Endothelial cell of umbilical vein (primary cell): ENCODE measurements around the gene TFAM. TPM values are rescaled to one million over a fixed set of nuclear protein-coding genes. Genes with fewer than 3 reads are reported as not detected.

Experiments used
- BruUV-seq: library from RNA; stranded (reverse); fragments of 400-500 nt; replicated peaks from 2 replicates; lab custom pipeline; 2021; lab: Mats Ljungman, UMichigan
- CTCF ChIA-PET: fragments of 300-600, 350-600 bp; sonication (Branson Sonifier 250); formaldehyde crosslinking; loops from one replicate; lab custom pipeline; 2021; ENCODE audit warnings: antibody characterized with exemption, inconsistent platforms; lab: Charles Lee
- POLR2A ChIA-PET: fragments of 300-600, 350-600 bp; sonication (Branson Sonifier 250); formaldehyde crosslinking; loops from one replicate; lab custom pipeline; 2021; ENCODE audit warnings: antibody characterized with exemption, inconsistent platforms; lab: Charles Lee
- DNase-seq: peaks from one replicate; pipeline ENCODE4 v3.0.0-alpha.2; 2011; ENCODE audit warnings: low read depth, low spot score
- FAIRE-seq: peaks from 2 replicates; lab custom pipeline; 2011; peaks lifted over from hg19 to GRCh38; lab: Jason Lieb, UNC
- H2AFZ ChIP-seq: 2 replicates; pipeline ENCODE4 v1.6.0; 2012; ENCODE audit warnings: low read depth, low read length, control low read depth, inconsistent platforms
- H3K27ac ChIP-seq: 2 replicates; pipeline ENCODE4 v1.5.1; 2011; ENCODE audit warnings: low read depth, mild to moderate bottlenecking, control low read depth, low read length, moderate library complexity; ENCODE audit not compliant: insufficient read depth
- H3K27me3 ChIP-seq, 2 experiments: 2 replicates each; pipeline versions ENCODE4 v1.6.0 to v1.6.1; 2011; ENCODE audit warnings: low read length in 2 of 2, mixed read lengths in 1 of 2; ENCODE audit not compliant: control insufficient read depth in 2 of 2, insufficient read depth in 2 of 2
- H3K36me3 ChIP-seq, 2 experiments: 2 replicates in 1 of 2; 3 replicates in 1 of 2; pipeline ENCODE4 v1.5.1; 2011; ENCODE audit warnings: low read length in 2 of 2, mild to moderate bottlenecking in 1 of 2, moderate library complexity in 1 of 2; ENCODE audit not compliant: control insufficient read depth in 2 of 2, insufficient read depth in 2 of 2; ENCODE audit errors: extremely low read depth in 1 of 2
- H3K4me1 ChIP-seq: 3 replicates; pipeline ENCODE4 v1.5.1; 2011; ENCODE audit warnings: mild to moderate bottlenecking, low read length; ENCODE audit not compliant: control insufficient read depth, insufficient read depth; ENCODE audit errors: extremely low read depth
- H3K4me2 ChIP-seq: 2 replicates; pipeline ENCODE4 v1.6.1; 2011; ENCODE audit warnings: low read length, control low read depth, mixed read lengths; ENCODE audit not compliant: insufficient read depth
- H3K4me3 ChIP-seq, 3 experiments: fragments of 200-600 bp in 1 of 3; sonication (generic), shearing (Covaris generic) in 1 of 3; replicated peaks in 1 of 3; 2 replicates each; pipeline ENCODE4 v1.5.1; 2011 to 2016; ENCODE audit warnings: control low read depth in 3 of 3, low read length in 3 of 3, mild to moderate bottlenecking in 2 of 3, inconsistent platforms in 1 of 3, low read depth in 1 of 3, moderate library complexity in 1 of 3; ENCODE audit not compliant: insufficient read depth in 1 of 3
- H3K79me2 ChIP-seq: 2 replicates; pipeline ENCODE4 v1.6.0; 2012; ENCODE audit warnings: low read length, inconsistent platforms; ENCODE audit not compliant: control insufficient read depth, insufficient read depth
- H3K9ac ChIP-seq: replicated peaks from 2 replicates; pipeline ENCODE3; 2011; ENCODE audit warnings: low read length, control low read depth; ENCODE audit not compliant: insufficient read depth; ENCODE audit errors: extremely low read depth
- H3K9me1 ChIP-seq: replicated peaks from 3 replicates; pipeline ENCODE4 v1.6.0; 2011; ENCODE audit warnings: mild to moderate bottlenecking, low read length; ENCODE audit not compliant: control insufficient read depth, insufficient read depth; ENCODE audit errors: extremely low read depth
- H3K9me3 ChIP-seq: replicated peaks from 2 replicates; pipeline ENCODE4 v1.5.1; 2012; ENCODE audit warnings: low read length, inconsistent platforms; ENCODE audit not compliant: control insufficient read depth, insufficient read depth
- H4K20me1 ChIP-seq: replicated peaks from 2 replicates; pipeline ENCODE3; 2011; ENCODE audit warnings: mild to moderate bottlenecking, low read length; ENCODE audit not compliant: control insufficient read depth, insufficient read depth; ENCODE audit errors: extremely low read depth
- EZH2 ChIP-seq: IDR thresholded peaks from 2 replicates; pipeline ENCODE4 v1.6.1; 2012; ENCODE audit warnings: borderline replicate concordance, low read depth, mild to moderate bottlenecking, moderate library complexity, low read length, inconsistent platforms; ENCODE audit not compliant: severe bottlenecking
- FOS ChIP-seq: IDR thresholded peaks from 2 replicates; pipeline ENCODE4 v1.6.1; 2011; ENCODE audit warnings: mild to moderate bottlenecking, low read length, moderate library complexity, borderline replicate concordance; ENCODE audit not compliant: insufficient read depth
- GATA2 ChIP-seq: IDR thresholded peaks from 2 replicates; pipeline ENCODE4 v1.7.0; 2011; ENCODE audit warnings: low read depth, mild to moderate bottlenecking, moderate library complexity, mixed read lengths, low read length; ENCODE audit not compliant: insufficient read length, insufficient read depth
- JUN ChIP-seq: IDR thresholded peaks from 2 replicates; pipeline ENCODE4 v1.6.1; 2011; ENCODE audit warnings: borderline replicate concordance, low read depth; ENCODE audit not compliant: insufficient read length, insufficient read depth
- MAX ChIP-seq: IDR thresholded peaks from 2 replicates; pipeline ENCODE4 v1.6.1; 2011; ENCODE audit not compliant: insufficient read depth, insufficient read length
- MYC ChIP-seq: IDR thresholded peaks from one replicate; pipeline ENCODE4 v1.6.1; 2011; ENCODE audit warnings: mild to moderate bottlenecking, low read depth, low read length
- POLR2A ChIP-seq: IDR thresholded peaks from 2 replicates; pipeline ENCODE4 v1.6.1; 2012; ENCODE audit warnings: low read depth, mild to moderate bottlenecking, control low read depth, low read length
- POLR2AphosphoS5 ChIP-seq: IDR thresholded peaks from 2 replicates; pipeline ENCODE4 v1.6.1; 2012; ENCODE audit warnings: low read depth, mild to moderate bottlenecking, control low read depth, low read length, moderate library complexity; ENCODE audit not compliant: insufficient read depth
- dilution Hi-C: fragments of 300-500 bp; cut with MboI; formaldehyde crosslinking; loops from one replicate; pipeline ENCODE4 v1.15.0; 2019; ENCODE audit warnings: low sequenced_read_pairs; ENCODE audit not compliant: extremely low pct_ligation_motif_present
- intact Hi-C: fragments of 100-400 bp; cut with micrococcal nuclease; formaldehyde crosslinking; loops from one replicate; pipeline ENCODE4 v1.10.0; 2022
- polyA plus RNA-seq, 4 experiments: library from polyadenylated mRNA; depleted of rRNA in 3 of 4; stranded (reverse) in 3 of 4; unstranded in 1 of 4; fragments of >200 nt; gene quantifications; 2 replicates each; pipeline versions ENCODE4 v1.2.1 to v1.2.3, GENCODE V29; 2011 to 2012; ENCODE audit warnings: missing spikeins in 1 of 4
- total RNA-seq: library from RNA; stranded (reverse); gene quantifications from 2 replicates; pipeline ENCODE4 v1.2.3, GENCODE V29; 2021
- TF ChIP-seq, protein P1 (sequence below), 2 donors: IDR thresholded peaks; 1 replicate in 1 of 2; 2 replicates in 1 of 2; pipeline ENCODE4 v1.5.1; 2011; ENCODE audit warnings: low read length in 2 of 2, mild to moderate bottlenecking in 2 of 2, moderate library complexity in 2 of 2, control low read depth in 1 of 2, inconsistent platforms in 1 of 2, low read depth in 1 of 2; ENCODE audit not compliant: insufficient read depth in 1 of 2; ENCODE audit errors: extremely low read depth in 1 of 2

TFAM gene
- total and polyA plus RNA-seq, 2 donors (not counting 3 experiments of a cell fraction or from before 2014, with no cell fraction given): 21.3 to 45.1 TPM

GRCh38 chr10:58384095-58384494, 1.1 kb upstream of the TFAM start:
- Histone ChIP-seq H3K4me2 (peak overlapping the region; percentile 76), H3K9ac (no peak overlapping the region), H3K9me3 (no peaks in the 10 kb centered on the region), H3K9me1 (no peaks in the 10 kb centered on the region), H4K20me1 (no peaks in the 10 kb centered on the region), H3K4me3 (peak overlapping the region in 1 of 3 experiments; percentile 64), H3K4me1 (peaks cover 16% of the 10 kb centered on the region), H3K27ac (no peak overlapping the region), H3K27me3 (no peaks in the 10 kb centered on the region), H2AFZ (peak overlapping the region; percentile 78), H3K36me3 (peaks cover 0 to 4% of the 10 kb centered on the region in 2 experiments), H3K79me2 (peaks cover 27% of the 10 kb centered on the region)
- FAIRE-seq (no peak), DNase-seq (no peak)
- no peak for TF ChIP-seq MAX
- no peak for TF ChIP-seq EZH2
- TF ChIP-seq POLR2AphosphoS5: no peak
- TF ChIP-seq, protein P1, sequence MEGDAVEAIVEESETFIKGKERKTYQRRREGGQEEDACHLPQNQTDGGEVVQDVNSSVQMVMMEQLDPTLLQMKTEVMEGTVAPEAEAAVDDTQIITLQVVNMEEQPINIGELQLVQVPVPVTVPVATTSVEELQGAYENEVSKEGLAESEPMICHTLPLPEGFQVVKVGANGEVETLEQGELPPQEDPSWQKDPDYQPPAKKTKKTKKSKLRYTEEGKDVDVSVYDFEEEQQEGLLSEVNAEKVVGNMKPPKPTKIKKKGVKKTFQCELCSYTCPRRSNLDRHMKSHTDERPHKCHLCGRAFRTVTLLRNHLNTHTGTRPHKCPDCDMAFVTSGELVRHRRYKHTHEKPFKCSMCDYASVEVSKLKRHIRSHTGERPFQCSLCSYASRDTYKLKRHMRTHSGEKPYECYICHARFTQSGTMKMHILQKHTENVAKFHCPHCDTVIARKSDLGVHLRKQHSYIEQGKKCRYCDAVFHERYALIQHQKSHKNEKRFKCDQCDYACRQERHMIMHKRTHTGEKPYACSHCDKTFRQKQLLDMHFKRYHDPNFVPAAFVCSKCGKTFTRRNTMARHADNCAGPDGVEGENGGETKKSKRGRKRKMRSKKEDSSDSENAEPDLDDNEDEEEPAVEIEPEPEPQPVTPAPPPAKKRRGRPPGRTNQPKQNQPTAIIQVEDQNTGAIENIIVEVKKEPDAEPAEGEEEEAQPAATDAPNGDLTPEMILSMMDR (IDR thresholded peaks at IDR 0.05; ENCODE audit: extremely low read depth in 1 of 2, insufficient read depth in 1 of 2, low read depth in 1 of 2, low read length in 2 of 2): no peak
- TF ChIP-seq GATA2: no peak
- no peak for TF ChIP-seq FOS
- TF ChIP-seq MYC: no peak
- TF ChIP-seq POLR2A: no peak
- no peak for TF ChIP-seq JUN
- BruUV-seq: no TSS peak
- ChIA-PET POLR2A (interaction anchor here (2.6 kb wide), 1 partner anchor 49 kb away, joined by 6 read pairs; the partner anchor contains the start of gene UBE2D1), CTCF (interaction anchor here (0.9 to 2.8 kb wide), 8 partner anchors 24 to 207 kb away, joined by 3 to 40 read pairs (median 6); no protein-coding TSS in a partner anchor)
- dilution Hi-C loops (no loop called here), intact Hi-C loops (loop anchor here (2.0 kb wide), 1 partner anchor 207 kb away; no protein-coding TSS in a partner anchor)
